HepG2 (cell line): ENCODE results near the gene DDX20. TPM values are rescaled to one million over a fixed set of nuclear protein-coding genes. Genes with fewer than 3 reads are reported as not detected.

Source experiments
- ATAC-seq: fragments of 200-7000 bp; cut with Tn5 transposase; 3 replicates; pipeline ENCODE4 v1.9.1; 2020; ENCODE audit warnings: mild to moderate bottlenecking, moderate library complexity
- Bru-seq: library from RNA; stranded (reverse); fragments of 400-500 nt; gene quantifications from one replicate; lab custom pipeline; 2021; lab: Mats Ljungman, UMichigan
- BruChase-seq, 2 experiments: library from RNA; stranded (reverse); fragments of 400-500 nt; gene quantifications; one replicate each; lab custom pipeline; 2021; lab: Mats Ljungman, UMichigan
- BruUV-seq: library from RNA; stranded (reverse); fragments of 400-500 nt; replicated peaks from 2 replicates; lab custom pipeline; 2021; lab: Mats Ljungman, UMichigan
- CTCF ChIA-PET: fragments of 300-600 bp; formaldehyde crosslinking; extraction: SDS; loops from one replicate; lab custom pipeline; 2021; ENCODE audit warnings: low total read pairs, inconsistent platforms, low intra/inter-chr PET ratio; lab: Yijun Ruan, JAX
- POLR2A ChIA-PET: fragments of 350-600 bp; sonication (Branson Sonifier 250); formaldehyde crosslinking; loops from one replicate; lab custom pipeline; 2020; ENCODE audit warnings: antibody characterized with exemption, inconsistent platforms; lab: Yijun Ruan, JAX
- DNase-seq: peaks from one replicate; pipeline ENCODE4 v3.0.0-alpha.2; 2015; ENCODE audit warnings: low spot score
- FAIRE-seq: peaks from 3 replicates; lab custom pipeline; 2011; peaks lifted over from hg19 to GRCh38; lab: Jason Lieb, UNC
- H2AFZ ChIP-seq: one replicate; pipeline ENCODE4 v1.6.1; 2011; ENCODE audit warnings: low read length, inconsistent platforms
- H3K27ac ChIP-seq: fragments of 300-600 bp; 3 replicates; pipeline ENCODE4 v1.8.0; 2011; ENCODE audit warnings: mixed run types, mild to moderate bottlenecking, mixed read lengths, low read length, inconsistent platforms; ENCODE audit not compliant: insufficient read depth; ENCODE audit errors: extremely low read length
- H3K27me3 ChIP-seq, 2 experiments: fragments of 200-600 bp in 1 of 2; 2 replicates in 1 of 2; 3 replicates in 1 of 2; pipeline versions ENCODE4 v1.6.0 to v1.8.0; 2011; ENCODE audit warnings: low read length in 2 of 2, mild to moderate bottlenecking in 2 of 2, moderate library complexity in 2 of 2, inconsistent platforms in 1 of 2; ENCODE audit not compliant: insufficient read depth in 2 of 2, control insufficient read depth in 1 of 2
- H3K36me3 ChIP-seq, 2 experiments: fragments of 200-600 bp in 1 of 2; replicated peaks in 1 of 2; 2 replicates in 1 of 2; 3 replicates in 1 of 2; pipeline versions ENCODE4 v1.5.1 to v1.8.0; 2011; ENCODE audit warnings: low read length in 2 of 2, inconsistent platforms in 1 of 2; ENCODE audit not compliant: insufficient read depth in 2 of 2, control insufficient read depth in 1 of 2
- H3K4me1 ChIP-seq: 2 replicates; pipeline ENCODE4 v1.5.1; 2012; ENCODE audit warnings: low read length, inconsistent platforms; ENCODE audit not compliant: insufficient read depth
- H3K4me2 ChIP-seq: 2 replicates; pipeline ENCODE4 v1.6.0; 2011; ENCODE audit warnings: low read depth, low read length, inconsistent platforms
- H3K4me3 ChIP-seq, 3 experiments: fragments of 200-600 bp in 1 of 3; sonication (generic), shearing (Covaris generic) in 1 of 3; replicated peaks in 1 of 3; 2 replicates each; pipeline ENCODE4 v1.5.1; 2011 to 2016; ENCODE audit warnings: low read length in 3 of 3, inconsistent platforms in 2 of 3, low read depth in 2 of 3, mild to moderate bottlenecking in 2 of 3, control low read depth in 1 of 3, mixed read lengths in 1 of 3; ENCODE audit not compliant: insufficient read depth in 1 of 3
- H3K79me2 ChIP-seq: one replicate; pipeline ENCODE4 v1.6.1; 2011; ENCODE audit warnings: low read length, inconsistent platforms; ENCODE audit not compliant: insufficient read depth
- H3K9ac ChIP-seq: 2 replicates; pipeline ENCODE4 v1.6.0; 2011; ENCODE audit warnings: mild to moderate bottlenecking, low read depth, low read length, inconsistent platforms; ENCODE audit not compliant: insufficient read depth
- H3K9me3 ChIP-seq: 2 replicates; pipeline ENCODE4 v1.5.1; 2012; ENCODE audit warnings: mild to moderate bottlenecking, low read length
- H4K20me1 ChIP-seq: 2 replicates; pipeline ENCODE4 v1.6.0; 2011; ENCODE audit warnings: inconsistent platforms, mild to moderate bottlenecking, low read length, moderate library complexity; ENCODE audit not compliant: insufficient read depth
- DDIT3 ChIP-seq: sonication (generic); formaldehyde crosslinking; IDR thresholded peaks from 2 replicates; pipeline ENCODE4 v1.4.0; 2020; ENCODE audit warnings: mild to moderate bottlenecking, missing genetic modification reagents
- EP300 ChIP-seq, 3 experiments: sonication (generic) in 1 of 3; formaldehyde crosslinking in 1 of 3; IDR thresholded peaks; 2 replicates each; pipeline versions ENCODE4 v1.5.1 to v1.6.1; 2011 to 2020; ENCODE audit warnings: low read depth in 2 of 3, low read length in 2 of 3, borderline replicate concordance in 1 of 3, improper control_type of control experiment in 1 of 3, mild to moderate bottlenecking in 1 of 3, missing genetic modification reagents in 1 of 3, moderate library complexity in 1 of 3
- FIP1L1 ChIP-seq: fragments of 200-400 bp; formaldehyde crosslinking; IDR thresholded peaks from 2 replicates; pipeline ENCODE4 v1.6.1; 2018; ENCODE audit warnings: low read depth, mild to moderate bottlenecking, low read length, moderate library complexity, borderline replicate concordance; ENCODE audit not compliant: insufficient read depth
- KLF9 ChIP-seq: IDR thresholded peaks from 2 replicates; pipeline ENCODE4 v1.6.1; 2016; ENCODE audit warnings: low read depth
- MIER3 ChIP-seq: IDR thresholded peaks from 2 replicates; pipeline ENCODE4 v1.6.1; 2016; ENCODE audit warnings: missing compliant biosample characterization, borderline replicate concordance
- MZF1 ChIP-seq: sonication (generic); formaldehyde crosslinking; IDR thresholded peaks from 2 replicates; pipeline ENCODE4 v1.8.1; 2023; ENCODE audit warnings: mild to moderate bottlenecking, missing genetic modification reagents, borderline replicate concordance
- NFATC3 ChIP-seq: sonication (generic); formaldehyde crosslinking; IDR thresholded peaks from 2 replicates; pipeline ENCODE4 v1.5.1; 2020; ENCODE audit warnings: mild to moderate bottlenecking, missing genetic modification reagents
- NR2C2 ChIP-seq: sonication (generic); formaldehyde crosslinking; IDR thresholded peaks from 2 replicates; pipeline ENCODE4 v1.4.0; 2020; ENCODE audit warnings: missing genetic modification reagents, mild to moderate bottlenecking, moderate library complexity, borderline replicate concordance
- POGZ ChIP-seq: sonication (generic); formaldehyde crosslinking; IDR thresholded peaks from 2 replicates; pipeline ENCODE4 v1.4.0; 2020; ENCODE audit warnings: mild to moderate bottlenecking, missing genetic modification reagents
- RFXAP ChIP-seq: sonication (generic); formaldehyde crosslinking; IDR thresholded peaks from 2 replicates; pipeline ENCODE4 v1.4.0; 2020; ENCODE audit warnings: missing genetic modification reagents, borderline replicate concordance
- SMC3 ChIP-seq: IDR thresholded peaks from 2 replicates; pipeline ENCODE4 v1.6.1; 2011; ENCODE audit warnings: low read length, improper control_type of control experiment
- THAP11 ChIP-seq: IDR thresholded peaks from 2 replicates; pipeline ENCODE4 v1.6.1; 2016; ENCODE audit warnings: missing biosample characterization, missing genetic modification reagents
- ZFP36 ChIP-seq: fragments of 150-350 bp; IDR thresholded peaks from 2 replicates; pipeline ENCODE4 v1.6.1; 2018; ENCODE audit warnings: borderline replicate concordance, low read length, low read depth; ENCODE audit not compliant: partially characterized antibody
- ZNF101 ChIP-seq: sonication (generic); formaldehyde crosslinking; IDR thresholded peaks from 2 replicates; pipeline ENCODE4 v1.4.0; 2020; ENCODE audit warnings: mild to moderate bottlenecking, low read depth, missing genetic modification reagents, borderline replicate concordance
- ZNF335 ChIP-seq: sonication (generic); formaldehyde crosslinking; IDR thresholded peaks from 2 replicates; pipeline ENCODE4 v1.4.0; 2020; ENCODE audit warnings: missing genetic modification reagents
- ZNF563 ChIP-seq: sonication (generic); formaldehyde crosslinking; IDR thresholded peaks from 2 replicates; pipeline ENCODE4 v1.8.0; 2022; ENCODE audit warnings: mild to moderate bottlenecking, moderate library complexity, missing genetic modification reagents
- WGBS: methylation state at CpG from one replicate; pipeline ENCODE4 v1.1.6; 2017; ENCODE audit warnings: low lambda C conversion rate; 5-methylcytosine and 5-hydroxymethylcytosine counted together
- in situ Hi-C: cut with HindIII; loops from 2 replicates; pipeline ENCODE4 v1.10.0; 2017; ENCODE audit warnings: low pct_unique_long_range_greater_than_20kb; ENCODE audit not compliant: extremely low pct_ligation_motif_present
- intact Hi-C: fragments of 100-400 bp; cut with micrococcal nuclease; formaldehyde crosslinking; loops from one replicate; pipeline ENCODE4 v1.10.0; 2022; ENCODE audit not compliant: unreplicated experiment
- long read RNA-seq, 2 experiments: library from RNA in 1 of 2; library from polyadenylated mRNA in 1 of 2; stranded (forward) in 1 of 2; unstranded in 1 of 2; transcript quantifications; one replicate each; pipeline ENCODE4 v2.0.0, GENCODE V29; 2019 to 2022
- polyA minus RNA-seq, 3 experiments: library from RNA; depleted of rRNA, polyadenylated mRNA; stranded (reverse); fragments of >200 nt; gene quantifications; 2 replicates each; pipeline ENCODE4 v1.2.3, GENCODE V29; 2011; ENCODE audit warnings: low replicate concordance in 1 of 3
- polyA plus RNA-seq, 8 experiments: library from polyadenylated mRNA; depleted of rRNA in 3 of 8; stranded (reverse) in 7 of 8; unstranded in 1 of 8; fragments of >200 nt; fragmentation: Illumina TruSeq in 4 of 8; extraction: Trizol in 4 of 8; gene quantifications; 2 replicates each; pipeline versions ENCODE4 v1.2.1 to v1.2.3, GENCODE V29; 2011 to 2016; ENCODE audit warnings: low read depth in 4 of 8, missing spikeins in 1 of 8, mixed read lengths in 1 of 8; ENCODE audit not compliant: insufficient read depth in 1 of 8
- total RNA-seq, 5 experiments: library from RNA; depleted of rRNA; stranded (reverse); fragments of >200 nt; fragmentation: Illumina TruSeq; extraction: Trizol; gene quantifications; 2 replicates each; pipeline ENCODE4 v1.2.3, GENCODE V29; 2016; ENCODE audit warnings: low read depth in 1 of 5

Gene DDX20
- total RNA-seq (2016; rRNA removed; fragmentation: Illumina TruSeq; extraction: Trizol) = 14.3 and 20.0 TPM in 2 replicates
- total RNA-seq (2016; cell fraction: cytosol; rRNA removed; fragmentation: Illumina TruSeq; extraction: Trizol; ENCODE audit: low read depth) = 1.8 and 2.2 TPM in 2 replicates
- 13.8 and 19.4 TPM in 2 replicates for total RNA-seq (2016; cell fraction: insoluble cytoplasmic fraction; rRNA removed; fragmentation: Illumina TruSeq; extraction: Trizol)
- 5.0 and 6.5 TPM in 2 replicates for total RNA-seq (2016; cell fraction: membrane; rRNA removed; fragmentation: Illumina TruSeq; extraction: Trizol)
- 13.8 TPM in 2 replicates for total RNA-seq (2016; cell fraction: nucleus; rRNA removed; fragmentation: Illumina TruSeq; extraction: Trizol)
- 3.2 and 4.0 TPM in 2 replicates for polyA plus RNA-seq (2011; rRNA removed)
- 1.7 and 2.4 TPM in 2 replicates for polyA plus RNA-seq (2011; cell fraction: cytosol; rRNA removed)
- 4.0 and 5.2 TPM in 2 replicates for polyA plus RNA-seq (2011; cell fraction: nucleus; rRNA removed)
- 4.6 and 6.6 TPM in 2 replicates for polyA plus RNA-seq (2012)
- polyA plus RNA-seq (2016; cell fraction: cytosol; fragmentation: Illumina TruSeq; extraction: Trizol; ENCODE audit: low read depth) = 0.71 and 0.80 TPM in 2 replicates
- 13.4 and 14.2 TPM in 2 replicates for polyA plus RNA-seq (2016; cell fraction: insoluble cytoplasmic fraction; fragmentation: Illumina TruSeq; extraction: Trizol; ENCODE audit: low read depth)
- 1.7 and 2.0 TPM in 2 replicates for polyA plus RNA-seq (2016; cell fraction: membrane; fragmentation: Illumina TruSeq; extraction: Trizol; ENCODE audit: low read depth)
- 14.9 and 15.2 TPM in 2 replicates for polyA plus RNA-seq (2016; cell fraction: nucleus; fragmentation: Illumina TruSeq; extraction: Trizol; ENCODE audit: insufficient read depth, low read depth)
- 5.0 and 17.2 TPM in 2 replicates for polyA minus RNA-seq (2011; rRNA and poly(A)+ RNA removed; ENCODE audit: low replicate concordance)
- polyA minus RNA-seq (2011; cell fraction: cytosol; rRNA and poly(A)+ RNA removed) = 4.1 and 4.2 TPM in 2 replicates
- polyA minus RNA-seq (2011; cell fraction: nucleus; rRNA and poly(A)+ RNA removed) = 15.5 and 16.4 TPM in 2 replicates
- Bru-seq, nascent RNA = percentile 83 among the genes with signal in this experiment
- BruChase-seq, experiment 1, labeled RNA remaining after a 6-hour chase = percentile 85 among the genes with signal in this experiment
- BruChase-seq, experiment 2, labeled RNA remaining after a 2-hour chase = percentile 89 among the genes with signal in this experiment
- long read RNA-seq, experiment 1, full-length matches to known transcripts = 8 of 11 reads
- long read RNA-seq, experiment 1, partial matches to known transcripts = 1 of 11 reads
- long read RNA-seq, experiment 1, other reads (novel, unspliced or antisense) = 2 of 11 reads
- long read RNA-seq, experiment 2, full-length matches to known transcripts = 5 of 12 reads
- long read RNA-seq, experiment 2, partial matches to known transcripts = 6 of 12 reads
- long read RNA-seq, experiment 2, other reads (novel, unspliced or antisense) = 1 of 12 reads

GRCh38 chr1:111755331-111756123, at the start of gene DDX20:
DDX20 (plus strand) TSS chr1:111755901; CDS start chr1:111755925, 24 bp downstream.
- ChIA-PET CTCF (interaction anchor here (1.9 kb wide), 1 partner anchor 40 kb away, joined by 19 read pairs; no protein-coding TSS in a partner anchor), POLR2A (interaction anchor here (0.6 to 3.4 kb wide), 5 partner anchors 12 to 220 kb away, joined by 3 to 22 read pairs (median 4); partner anchors contain the start of gene INKA2)
- WGBS = 1% methylated on average over 37 of the region's 67 CpGs
- Histone ChIP-seq H3K27me3 (no peaks in the 10 kb centered on the region; a peak in 1 of 5 replicates), H3K9ac (peak within 1 kb of the TSS; percentile 91), H3K79me2 (peaks cover 23% of the 10 kb centered on the region), H3K36me3 (peaks cover 0 to 10% of the 10 kb centered on the region in 2 experiments; a peak in 4 of 5 replicates), H3K27ac (peak within 1 kb of the TSS; percentile 83), H2AFZ (peak within 1 kb of the TSS; percentile 71), H3K4me2 (peak within 1 kb of the TSS; percentile 89), H4K20me1 (no peaks in the 10 kb centered on the region), H3K4me3 (peak within 1 kb of the TSS; percentile 80 to 96 (median 87)), H3K9me3 (no peaks in the 10 kb centered on the region), H3K4me1 (peaks cover 46% of the 10 kb centered on the region)
- peak; percentile 94 for DNase-seq
- intact Hi-C loops (loop anchor here (1.0 kb wide), 1 partner anchor 12 kb away; no protein-coding TSS in a partner anchor), in situ Hi-C loops (loop anchor here (5.0 kb wide), 1 partner anchor 33 kb away; no protein-coding TSS in a partner anchor)
- ATAC-seq = peak; percentile 94
- peak; percentile 75 for FAIRE-seq
- no TSS peak for BruUV-seq
- TF ChIP-seq ZFP36 (no peak), THAP11 (peak; percentile 90), ZNF101 (CRISPR knock-in tag) (0 out of 2 replicates have a peak, but pooled peaks have one; percentile 35), DDIT3 (no peak), RFXAP (CRISPR knock-in tag) (no peak), MIER3 (CRISPR knock-in tag) (peak; percentile 19; the same call in 1 of the 2 replicates), NFATC3 (CRISPR knock-in tag) (0 out of 2 replicates have a peak, but pooled peaks have one; percentile 63), KLF9 (CRISPR knock-in tag) (0 out of 2 replicates have a peak, but pooled peaks have one; percentile 8), ZNF563 (CRISPR knock-in tag) (peak; percentile 90), MZF1 (no peak), NR2C2 (CRISPR knock-in tag) (peak; percentile 81), ZNF335 (CRISPR knock-in tag) (no peak; the same call in 1 of the 2 replicates), FIP1L1 (no peak), POGZ (CRISPR knock-in tag) (peak; percentile 74; the same call in 1 of the 2 replicates), SMC3 (no peak; the same call in 1 of the 2 replicates), EP300 (IDR thresholded peaks at IDR 0.05; ENCODE audit: low read depth in 2 of 2, low read length in 2 of 2) (peak; percentile 17 to 26; a peak in 1 of 4 replicates), EP300 (CRISPR knock-in tag; IDR thresholded peaks at IDR 0.05; ENCODE audit: borderline replicate concordance) (no peak)
